HG03565 (cell line): Measurements from ENCODE around the gene WASF2.
"Not testable (repeated sequence)": the region's sequence is repeated elsewhere in the genome, so short reads cannot be mapped to it uniquely, and the experiment has no call there.

Experiments
- ATAC-seq: cut with Tn5 transposase; IDR thresholded peaks from one replicate; pipeline ENCODE4 v1.9.1; 2021; ENCODE audit warnings: mild to moderate bottlenecking, moderate library complexity; ENCODE audit not compliant: unreplicated experiment

Gene WASF2

GRCh38 chr1:27489973-27490741, at the start of gene WASF2:
Gene WASF2 (minus strand): TSS chr1:27490167. CDS start chr1:27428890, 61,277 bp downstream.
- ATAC-seq = peak; percentile 81

- no peak for ATAC-seq
These were observed 48.8 kb upstream of the WASF2 start for GRCh38 chr1:27538793-27539192.

DNA sequence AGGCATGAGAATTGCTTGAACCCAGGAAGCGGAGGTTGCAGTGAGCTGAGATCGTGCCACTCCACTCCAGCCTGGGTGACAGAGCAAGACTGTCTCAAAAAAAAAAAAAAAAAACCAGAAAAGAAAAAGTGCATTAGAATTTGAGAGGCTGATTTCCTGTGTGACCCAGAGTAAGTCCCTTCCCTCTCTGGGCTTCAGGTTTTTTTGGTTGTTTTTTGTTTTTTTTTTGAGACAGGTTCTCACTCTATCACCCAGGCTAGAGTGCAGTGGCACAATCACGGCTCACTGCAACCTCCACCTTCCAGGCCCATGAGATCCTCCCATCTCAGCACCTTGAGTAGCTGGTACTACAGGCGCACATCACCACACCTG, 48.3 kb upstream of the WASF2 start:
- ATAC-seq = not testable (repeated sequence)

- ATAC-seq = no peak
These were observed 46.8 kb upstream of the WASF2 start for GRCh38 chr1:27536767-27537166.

GRCh38 chr1:27536010-27536757, 46.2 kb upstream of the WASF2 start:
- no peak for ATAC-seq

- ATAC-seq = no peak
These were observed 45.4 kb upstream of the WASF2 start for GRCh38 chr1:27535386-27535785.

- no peak for ATAC-seq
These were observed 42.2 kb upstream of the WASF2 start for GRCh38 chr1:27531959-27532685.

- ATAC-seq = no peak
These were observed 40.2 kb upstream of the WASF2 start for GRCh38 chr1:27530192-27530591.

DNA sequence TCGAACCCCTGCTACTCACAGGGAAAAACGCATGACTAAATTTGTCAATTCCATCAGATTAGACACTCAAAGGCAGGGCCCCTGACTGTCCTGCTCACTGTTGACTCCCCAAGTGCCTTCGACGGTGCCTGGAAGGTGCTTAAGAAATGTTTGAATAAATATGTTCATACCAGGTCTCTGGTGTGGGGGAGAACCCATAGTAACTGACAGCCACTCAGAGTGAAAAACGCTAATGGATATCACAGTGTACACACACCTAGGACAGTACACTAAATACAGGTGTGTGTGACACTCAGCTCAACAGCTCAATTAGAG, 39.7 kb upstream of the WASF2 start:
- ATAC-seq = no peak

GRCh38 chr1:27528818-27529703, 39.1 kb upstream of the WASF2 start:
- no peak for ATAC-seq

DNA sequence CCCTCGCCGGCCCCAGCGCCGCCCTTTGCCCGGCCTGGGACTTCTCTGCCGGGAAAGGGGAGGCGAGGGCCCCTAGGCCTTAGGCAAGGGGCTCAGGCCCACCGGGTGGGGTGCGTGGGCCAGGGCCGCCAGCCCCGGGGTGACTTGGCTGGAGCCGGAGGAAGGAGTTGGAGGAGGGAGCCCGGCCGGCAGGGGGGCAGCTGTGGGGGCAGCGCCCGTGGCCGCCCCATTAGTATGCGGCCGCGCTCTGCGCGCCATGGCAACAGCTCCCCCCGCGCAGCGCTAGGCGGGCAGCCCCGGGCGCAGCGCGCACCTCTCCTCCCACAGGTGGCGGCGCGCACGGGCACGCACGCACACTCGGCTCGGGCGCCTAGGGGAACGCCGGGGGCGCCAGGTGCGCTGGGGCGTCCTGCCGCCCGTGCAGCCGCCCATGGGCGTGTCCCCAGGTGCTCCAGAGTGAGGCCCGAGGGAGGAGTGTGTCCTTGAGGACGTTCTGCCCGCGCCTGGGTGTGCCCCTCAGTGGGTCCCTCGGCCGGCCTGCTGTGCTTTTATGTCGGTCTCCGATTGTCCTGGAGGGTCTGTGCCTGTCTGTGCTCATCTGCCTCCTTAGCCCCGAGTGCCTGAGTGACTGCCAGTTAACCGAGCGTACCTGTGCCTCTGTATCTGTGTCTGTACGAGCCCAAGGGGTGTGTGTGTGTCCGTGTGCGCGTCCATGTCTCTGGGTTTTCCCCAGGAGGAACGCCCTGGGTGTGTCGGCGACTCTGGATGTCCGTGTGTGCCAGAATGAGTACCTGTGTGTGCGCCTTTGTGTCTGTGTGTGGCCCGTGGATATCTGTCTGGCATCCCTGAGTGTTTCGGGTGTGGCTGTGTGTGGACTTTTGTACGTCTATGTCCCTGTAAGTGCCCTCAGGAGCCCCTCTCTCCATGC, 38.2 kb upstream of the WASF2 start:
- no peak for ATAC-seq

DNA sequence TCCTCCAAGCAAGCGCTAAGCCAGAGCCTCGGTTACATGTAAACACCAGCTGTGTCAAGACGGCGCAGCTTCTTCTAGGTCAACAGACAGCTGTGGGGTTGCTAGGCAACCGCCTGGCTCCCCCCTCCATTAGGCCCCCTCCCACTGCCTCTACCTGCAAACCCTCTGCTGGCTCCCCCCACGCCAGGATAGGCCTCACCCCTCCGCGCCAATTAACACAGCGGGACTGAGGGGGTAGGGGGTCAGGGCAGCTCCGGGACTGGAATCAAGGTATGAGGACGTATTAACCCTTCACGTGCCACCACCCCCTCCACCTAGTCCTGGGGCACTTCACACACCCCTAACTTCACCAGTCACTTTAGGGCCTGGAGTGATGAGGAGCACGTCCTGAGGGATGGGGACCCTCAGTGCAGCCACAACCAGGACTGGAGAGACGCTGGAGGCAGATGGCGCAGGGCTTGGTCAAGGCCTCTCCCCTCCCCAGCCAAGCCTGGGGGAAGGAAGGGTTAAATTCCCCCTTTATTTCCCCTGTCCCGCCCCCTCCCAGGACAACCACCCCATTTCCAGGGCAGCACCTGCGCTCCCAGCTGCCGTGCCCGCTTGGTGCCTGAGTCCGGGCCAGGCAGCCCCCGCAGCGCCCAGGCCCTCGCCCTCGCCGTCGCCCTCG, 37.4 kb upstream of the WASF2 start:
- no peak for ATAC-seq

DNA sequence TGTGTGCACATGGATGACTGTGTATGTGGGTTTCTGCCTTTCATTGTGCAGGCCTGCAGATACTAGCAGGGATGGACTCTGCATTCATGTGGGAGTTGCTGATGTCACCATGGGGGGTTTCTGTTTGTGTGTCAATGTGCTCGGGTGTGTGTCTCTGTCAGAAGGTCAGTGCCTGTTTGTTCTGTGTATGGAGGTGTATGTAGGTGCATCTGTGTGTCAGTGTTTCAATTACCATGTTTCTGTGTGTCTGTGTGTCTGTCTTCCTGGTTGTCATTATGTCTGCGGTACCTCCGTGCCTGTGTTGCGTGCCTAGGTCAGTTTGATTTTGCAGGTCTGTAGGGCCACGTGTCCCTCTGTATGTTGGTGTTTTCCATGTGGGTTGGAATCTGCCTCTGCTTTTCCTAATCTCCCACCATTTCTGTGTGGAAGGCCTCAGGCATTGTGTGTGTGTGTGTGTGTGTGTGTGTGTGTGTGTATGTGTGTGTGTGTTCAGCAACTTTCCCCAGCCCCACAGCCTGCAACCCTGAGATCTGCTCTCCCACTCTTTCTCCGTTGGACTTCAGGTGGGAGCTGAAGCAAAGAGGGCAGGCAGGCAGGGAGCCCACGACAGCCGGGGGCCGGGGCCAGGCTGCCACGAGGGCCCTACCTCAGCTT, 36.7 kb upstream of the WASF2 start:
- ATAC-seq = no peak

GRCh38 chr1:27525296-27526272, 35.6 kb upstream of the WASF2 start:
- ATAC-seq = no peak

DNA sequence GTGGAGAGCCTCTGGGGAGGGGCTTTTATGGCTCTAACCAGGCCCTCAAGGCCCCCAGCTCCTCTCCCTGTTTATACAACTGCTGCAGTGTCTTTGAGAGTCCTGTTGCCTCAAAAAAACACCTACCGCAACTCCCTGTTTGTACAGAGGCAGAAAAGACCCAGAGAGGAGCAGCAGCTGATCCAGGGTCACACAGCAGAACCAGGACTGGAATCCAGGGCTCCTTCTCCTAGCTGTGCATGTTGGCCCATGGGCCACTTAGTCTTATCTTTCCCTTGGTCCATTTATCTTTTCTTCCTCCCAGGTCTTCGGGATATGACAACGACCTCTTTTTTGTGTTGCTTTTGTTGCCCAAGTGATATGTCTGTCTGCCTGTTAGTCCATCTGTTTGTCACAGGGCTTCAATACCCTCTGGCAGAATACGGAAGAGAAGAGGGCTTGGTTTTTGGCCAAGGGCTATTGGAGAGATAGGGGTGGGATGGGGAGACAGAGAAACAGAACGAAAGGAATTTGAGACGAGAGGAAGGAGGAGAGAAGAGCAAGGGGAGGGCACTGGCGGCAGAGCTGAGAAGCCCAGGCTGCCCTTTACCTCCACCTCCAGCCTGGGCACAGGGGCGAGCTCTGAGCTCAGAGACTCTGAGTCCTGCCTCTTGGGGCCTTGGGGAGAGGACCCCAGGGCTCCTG, 33.5 kb upstream of the WASF2 start:
- ATAC-seq = no peak

GRCh38 chr1:27522432-27523336, 32.7 kb upstream of the WASF2 start:
- no peak for ATAC-seq
